GM18520 (cell line): ENCODE data around the gene SLC35E4.
"Not testable (repeated sequence)": the region's sequence is repeated elsewhere in the genome, so short reads cannot be mapped to it uniquely, and the experiment has no call there.

Source experiments
- ATAC-seq: cut with Tn5 transposase; IDR thresholded peaks from one replicate; pipeline ENCODE4 v1.9.1; 2021; ENCODE audit not compliant: unreplicated experiment

Gene SLC35E4, protein sequence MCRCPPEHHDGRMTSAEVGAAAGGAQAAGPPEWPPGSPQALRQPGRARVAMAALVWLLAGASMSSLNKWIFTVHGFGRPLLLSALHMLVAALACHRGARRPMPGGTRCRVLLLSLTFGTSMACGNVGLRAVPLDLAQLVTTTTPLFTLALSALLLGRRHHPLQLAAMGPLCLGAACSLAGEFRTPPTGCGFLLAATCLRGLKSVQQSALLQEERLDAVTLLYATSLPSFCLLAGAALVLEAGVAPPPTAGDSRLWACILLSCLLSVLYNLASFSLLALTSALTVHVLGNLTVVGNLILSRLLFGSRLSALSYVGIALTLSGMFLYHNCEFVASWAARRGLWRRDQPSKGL

DNA sequence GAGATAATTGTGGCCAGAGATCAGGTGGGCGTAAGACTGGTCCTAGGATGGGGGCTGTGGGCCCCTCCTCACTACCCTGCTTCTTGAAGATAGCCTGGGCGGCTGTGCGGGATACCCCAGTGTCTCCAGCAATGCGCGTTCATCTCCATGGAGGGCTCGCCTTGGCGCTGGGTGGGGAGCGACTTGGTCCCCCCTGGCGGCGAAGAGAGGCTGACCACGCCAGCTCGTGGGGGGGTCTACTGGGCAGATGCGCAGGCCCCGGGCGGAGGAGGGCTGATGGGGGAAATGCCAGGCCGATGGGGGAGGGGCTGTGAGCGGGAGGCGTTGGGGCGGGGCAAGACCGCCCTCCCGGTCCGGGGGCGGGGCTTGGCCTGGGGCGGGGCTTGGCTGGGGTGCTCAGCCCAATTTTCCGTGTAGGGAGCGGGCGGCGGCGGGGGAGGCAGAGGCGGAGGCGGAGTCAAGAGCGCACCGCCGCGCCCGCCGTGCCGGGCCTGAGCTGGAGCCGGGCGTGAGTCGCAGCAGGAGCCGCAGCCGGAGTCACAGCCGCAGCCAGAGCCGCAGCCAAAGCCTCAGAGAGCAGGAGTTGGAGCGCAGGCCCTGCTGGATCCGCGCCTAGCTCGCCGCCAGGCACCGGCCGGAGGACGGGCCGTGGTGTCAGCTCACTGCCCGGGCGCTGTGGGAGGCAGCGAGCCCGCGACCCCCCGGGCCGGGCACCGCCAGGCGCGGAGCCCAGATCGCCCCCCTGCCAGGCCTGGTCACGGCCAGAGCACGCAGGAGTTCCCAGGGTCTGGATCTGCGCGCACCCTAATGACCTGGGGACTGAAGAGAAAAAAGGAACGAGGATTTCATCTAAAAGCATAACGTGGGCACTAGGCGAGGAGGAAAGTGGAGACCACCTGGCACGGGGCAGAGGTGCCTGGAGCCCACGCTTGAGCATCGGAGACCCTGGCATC is at the start of gene SLC35E4:
TSS of gene SLC35E4 (plus strand) at position 509 of the 953 bp plus-strand sequence. CDS start 670 bp downstream, outside the sequence.
- peak; percentile 43 for ATAC-seq

DNA sequence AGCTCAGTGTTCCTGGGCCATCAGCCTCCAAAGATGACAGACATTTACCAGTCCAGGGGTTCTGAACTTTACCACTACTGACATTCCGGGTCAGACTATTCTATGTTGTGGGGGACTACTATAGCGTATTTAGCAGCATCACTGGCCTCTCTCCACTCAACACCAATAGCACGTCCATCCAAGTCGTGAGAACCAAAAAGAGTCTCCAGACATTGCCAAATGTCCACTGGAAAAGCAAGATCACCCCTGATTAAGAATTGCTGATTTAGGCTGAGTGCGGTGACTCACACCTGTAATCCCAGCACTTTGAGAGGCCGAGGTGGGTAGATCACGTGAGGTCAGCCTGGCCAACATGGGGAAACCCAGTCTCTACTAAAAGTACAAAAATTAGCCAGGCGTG is 49.2 kb upstream of the SLC35E4 start:
- ATAC-seq = no peak

DNA sequence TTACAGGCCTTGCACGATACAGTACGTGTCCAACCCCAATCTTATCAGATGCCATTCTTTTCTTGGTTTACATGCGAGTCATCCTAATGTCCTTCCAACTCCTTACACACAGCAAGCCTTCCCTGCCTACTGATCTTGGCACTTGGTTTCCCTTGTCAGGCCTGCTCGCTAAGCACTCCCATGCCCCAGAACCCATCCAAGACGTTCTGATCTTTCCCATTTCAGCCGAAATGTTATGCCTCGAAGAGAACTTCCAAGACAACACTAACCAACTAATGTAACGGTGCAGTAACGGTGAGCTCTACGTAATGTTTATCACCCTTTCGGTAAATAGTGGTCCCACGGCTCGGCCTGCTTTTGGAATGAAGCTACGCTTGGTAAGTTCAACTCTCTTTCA is 44.4 kb upstream of the SLC35E4 start:
- ATAC-seq = peak; percentile 6

DNA sequence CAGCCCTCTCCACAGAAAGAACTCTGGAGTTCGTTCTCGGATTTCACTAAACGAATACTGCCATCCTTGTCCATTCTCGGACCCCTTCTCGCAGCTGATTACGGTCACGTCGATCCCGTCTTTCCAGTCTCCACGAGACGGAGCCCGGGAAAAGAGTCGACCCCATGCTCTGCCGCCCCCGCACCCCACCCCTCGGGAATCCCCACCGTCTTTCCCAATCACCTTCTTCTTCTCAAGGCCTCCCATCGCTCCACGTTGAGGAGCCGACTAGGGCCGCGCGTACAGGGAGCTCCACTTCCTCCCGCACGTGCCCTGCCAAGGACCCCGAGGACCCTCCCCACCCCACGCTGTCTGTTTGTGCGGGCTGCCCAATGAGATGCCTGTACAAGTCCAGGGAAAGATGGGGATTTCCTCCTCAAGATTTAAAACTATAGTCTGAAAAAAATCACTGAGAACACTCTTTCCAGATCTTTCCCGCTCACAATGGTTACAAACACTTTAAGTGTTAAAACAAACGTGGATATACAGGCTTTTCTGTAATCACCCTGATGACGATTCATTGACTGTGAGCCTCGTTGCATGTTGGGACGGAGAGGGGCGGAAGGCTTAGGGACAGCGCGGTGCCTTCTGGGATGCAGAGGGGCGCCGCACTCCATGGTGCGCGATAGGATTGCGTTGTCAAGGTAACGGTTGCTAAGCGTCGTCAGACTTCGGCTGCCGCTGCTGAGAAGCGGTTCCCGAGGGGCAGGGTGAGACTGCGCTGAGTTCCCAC is 43.8 kb upstream of the SLC35E4 start, which contains the start of gene PES1:
TSS of gene PES1 (minus strand) at position 323 of the 772 bp plus-strand sequence. CDS start at position 246, 77 bp downstream.
- peak; percentile 90 for ATAC-seq

DNA sequence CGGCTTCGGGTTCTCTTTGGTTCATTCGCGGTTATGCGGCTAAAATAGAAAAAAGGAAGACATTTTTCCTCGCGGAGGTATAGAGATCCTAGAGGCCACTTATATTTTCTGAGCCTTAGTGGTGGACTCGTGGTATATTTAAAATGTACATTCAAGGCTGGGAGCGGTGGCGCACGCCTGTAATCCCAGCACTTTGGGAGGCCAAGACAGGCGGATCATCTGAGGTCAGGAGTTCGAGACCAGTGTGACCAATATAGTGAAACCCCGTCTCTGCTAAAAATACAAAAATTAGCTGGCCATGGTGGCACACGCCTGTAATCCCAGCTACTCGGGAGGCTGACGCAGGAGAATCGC is 43.2 kb upstream of the SLC35E4 start:
- not testable (repeated sequence) for ATAC-seq

DNA sequence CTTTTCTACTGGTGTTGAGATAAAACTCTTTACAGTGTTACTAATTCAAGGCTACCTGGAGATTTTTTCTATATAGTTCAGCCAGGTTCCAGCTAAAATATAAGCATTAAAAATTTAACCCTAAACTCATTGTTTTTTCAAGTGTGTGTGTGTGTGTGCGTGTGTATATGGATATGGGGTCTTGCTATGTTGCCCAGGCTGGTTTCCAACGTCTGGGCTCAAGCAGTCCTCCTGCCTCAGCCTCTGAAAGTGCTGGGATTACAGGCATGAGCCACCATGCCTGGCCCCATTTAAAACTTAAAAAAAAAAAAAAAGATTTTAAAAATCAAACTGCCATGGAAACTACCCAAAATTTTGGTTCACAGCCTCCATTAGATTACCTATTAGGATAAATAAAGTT is 39.4 kb upstream of the SLC35E4 start:
- no peak for ATAC-seq

DNA sequence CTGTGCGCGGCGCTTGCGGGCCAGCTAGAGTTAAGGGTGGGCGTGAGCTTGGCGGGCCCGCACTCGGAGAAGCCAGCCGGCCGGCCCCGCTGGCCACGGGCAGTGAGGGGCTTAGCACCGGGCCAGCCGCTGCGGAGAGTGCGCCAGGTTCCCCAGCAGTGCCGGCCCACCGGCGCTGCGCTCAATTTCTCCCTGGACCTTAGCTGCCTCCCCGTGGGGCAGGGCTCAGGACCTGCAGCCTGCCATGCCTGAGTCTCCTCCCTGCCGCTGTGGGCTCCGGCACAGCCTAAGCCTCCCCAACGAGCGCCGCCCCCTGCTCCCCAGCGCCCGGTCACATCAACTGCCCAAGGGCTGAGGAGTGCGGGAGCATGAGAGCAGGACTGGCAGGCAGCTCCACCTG is 38.7 kb upstream of the SLC35E4 start:
- no peak for ATAC-seq

DNA sequence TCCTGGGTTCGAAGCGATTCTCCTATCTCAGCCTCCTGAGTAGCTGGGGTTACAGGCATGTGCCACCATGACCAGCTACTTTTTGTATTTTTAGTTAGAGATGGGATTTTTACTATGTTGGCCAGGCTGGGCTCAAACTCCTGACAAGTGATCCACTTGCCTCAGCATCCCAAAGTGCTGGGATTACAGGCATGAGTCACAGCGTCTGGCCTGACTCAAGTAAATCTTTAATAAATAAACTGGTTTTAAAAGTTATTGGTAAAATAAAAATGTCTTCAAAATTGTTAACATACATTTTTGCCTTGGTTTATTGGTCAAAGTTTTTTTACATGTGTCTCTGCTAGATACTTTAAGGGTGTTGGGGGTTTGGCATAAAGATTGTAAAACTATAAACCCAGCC is 36.6 kb upstream of the SLC35E4 start:
- ATAC-seq = no peak

DNA sequence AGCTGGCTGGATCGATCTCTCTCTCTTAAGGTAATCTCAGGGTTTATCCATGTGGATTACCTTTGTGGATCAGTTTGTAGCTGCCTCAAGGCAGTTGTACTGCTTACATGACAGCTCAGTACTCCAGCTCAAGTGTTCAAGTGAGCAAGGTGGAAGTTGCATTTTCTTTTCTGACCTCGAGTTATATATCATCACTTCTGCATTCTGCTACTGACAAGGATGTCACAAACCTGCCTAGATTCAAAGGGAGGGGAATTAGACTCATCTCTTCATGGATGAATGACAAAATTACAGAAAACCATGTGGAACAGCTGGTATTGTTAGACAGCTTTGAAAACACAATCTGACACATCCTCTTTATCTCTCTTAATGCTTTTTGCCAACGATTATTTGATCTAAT is 34.7 kb upstream of the SLC35E4 start:
- ATAC-seq = no peak

DNA sequence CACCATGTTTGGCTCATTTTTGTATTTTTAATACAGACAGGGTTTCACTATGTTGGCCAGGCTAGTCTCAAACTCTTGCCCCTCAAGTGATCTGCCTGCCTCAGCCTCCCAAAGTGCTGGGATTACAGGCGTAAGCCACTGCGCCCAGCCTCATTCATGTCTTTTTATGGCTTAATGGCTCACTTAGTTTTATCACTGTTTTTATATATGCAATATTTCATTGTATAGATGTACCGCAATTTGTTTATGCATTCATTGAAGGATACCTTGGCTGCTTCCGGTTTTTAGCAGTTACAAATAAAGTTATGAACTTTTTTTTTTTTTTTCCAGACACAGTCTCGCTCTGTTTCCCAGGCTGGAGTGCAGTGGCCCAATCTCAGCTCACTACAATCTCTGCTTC is 34.1 kb upstream of the SLC35E4 start:
- no peak for ATAC-seq

DNA sequence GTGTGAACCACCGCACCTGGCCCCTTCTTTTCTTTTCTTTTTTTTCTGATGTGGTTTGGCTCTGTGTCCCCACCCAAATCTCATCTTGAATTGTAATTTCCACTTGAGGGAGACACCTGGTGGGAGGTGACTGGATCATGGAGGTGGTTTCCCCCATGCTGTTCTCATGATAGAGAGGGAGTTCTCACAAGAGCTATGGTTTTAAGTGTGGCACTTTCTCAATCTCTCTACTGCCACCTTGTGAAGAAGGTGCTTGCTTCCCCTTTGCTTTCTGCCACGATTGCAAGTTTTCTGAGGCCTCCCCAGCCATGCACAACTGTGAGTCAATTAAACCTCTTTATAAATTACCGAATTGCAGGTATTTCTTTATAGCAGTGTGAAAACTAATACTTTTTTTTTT is 33.5 kb upstream of the SLC35E4 start:
- no peak for ATAC-seq

DNA sequence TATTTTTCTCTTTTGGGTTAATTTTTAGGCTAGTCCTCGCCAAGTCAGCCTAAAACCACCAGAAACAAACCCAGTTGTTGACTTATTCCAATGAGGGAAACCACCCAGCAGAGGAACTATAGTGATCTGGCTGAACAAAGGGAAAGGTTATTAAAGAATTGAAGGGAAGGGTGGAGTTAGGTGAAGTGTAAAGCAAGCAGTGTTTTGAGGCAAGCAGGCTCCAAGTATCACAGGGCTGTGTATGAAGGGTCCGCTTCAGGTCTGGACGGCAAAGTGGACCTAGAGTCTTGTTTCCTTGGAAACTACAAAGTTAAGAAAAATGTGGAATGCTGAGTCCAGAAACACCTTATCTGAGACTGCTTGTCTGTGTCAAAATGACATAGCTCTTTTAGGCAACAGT is 31.8 kb upstream of the SLC35E4 start:
- no peak for ATAC-seq

DNA sequence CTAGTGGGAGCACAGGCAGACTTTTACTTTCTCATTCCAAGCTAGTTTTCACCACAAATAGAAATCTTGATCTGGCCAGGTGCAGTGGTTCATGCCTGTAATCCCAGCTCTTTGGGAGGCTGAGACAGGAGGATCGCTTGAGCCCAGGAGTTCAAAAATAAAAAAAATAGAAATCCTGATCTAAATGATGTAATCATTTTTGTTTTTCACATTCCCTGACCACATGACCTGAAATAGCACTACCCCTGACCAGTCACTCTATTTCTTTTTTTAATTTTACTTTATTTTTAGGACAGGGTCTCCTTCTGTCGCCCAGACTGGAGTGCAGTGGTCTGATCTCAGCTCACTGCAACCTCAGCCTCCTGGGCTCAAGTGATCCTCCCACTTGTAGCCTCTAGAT is 30.9 kb upstream of the SLC35E4 start:
- ATAC-seq = no peak

DNA sequence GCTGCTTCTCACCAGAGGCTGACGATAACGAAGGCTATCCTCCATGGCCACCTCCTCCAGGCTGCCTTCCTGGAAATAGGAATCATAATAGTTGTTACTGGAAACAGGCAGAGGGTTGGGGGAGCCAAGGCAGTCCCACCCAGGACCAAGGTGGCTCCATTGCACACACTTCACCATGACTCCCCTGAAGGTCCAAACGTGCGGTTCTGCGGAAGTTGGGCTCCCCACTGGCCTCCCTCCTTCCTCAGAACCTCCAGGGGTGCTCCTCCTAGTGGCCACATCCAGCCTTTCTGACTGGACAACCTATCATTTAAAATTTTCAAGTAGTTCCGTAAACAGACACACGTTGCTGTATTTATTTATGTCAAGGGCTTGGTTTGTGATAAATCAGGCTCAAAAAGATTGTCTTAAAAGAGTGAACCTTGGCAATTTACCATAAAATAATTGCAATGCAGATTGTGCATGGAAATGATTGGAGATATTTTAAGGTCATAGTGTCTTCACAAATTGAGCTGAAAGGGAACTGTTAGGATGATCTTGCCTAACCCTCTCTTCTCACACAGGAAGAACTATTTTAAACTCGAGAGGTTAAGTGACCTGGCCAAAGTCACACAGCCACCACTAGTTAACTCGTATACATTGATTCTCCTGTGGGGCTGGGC is 30.0 kb upstream of the SLC35E4 start:
- ATAC-seq = no peak

DNA sequence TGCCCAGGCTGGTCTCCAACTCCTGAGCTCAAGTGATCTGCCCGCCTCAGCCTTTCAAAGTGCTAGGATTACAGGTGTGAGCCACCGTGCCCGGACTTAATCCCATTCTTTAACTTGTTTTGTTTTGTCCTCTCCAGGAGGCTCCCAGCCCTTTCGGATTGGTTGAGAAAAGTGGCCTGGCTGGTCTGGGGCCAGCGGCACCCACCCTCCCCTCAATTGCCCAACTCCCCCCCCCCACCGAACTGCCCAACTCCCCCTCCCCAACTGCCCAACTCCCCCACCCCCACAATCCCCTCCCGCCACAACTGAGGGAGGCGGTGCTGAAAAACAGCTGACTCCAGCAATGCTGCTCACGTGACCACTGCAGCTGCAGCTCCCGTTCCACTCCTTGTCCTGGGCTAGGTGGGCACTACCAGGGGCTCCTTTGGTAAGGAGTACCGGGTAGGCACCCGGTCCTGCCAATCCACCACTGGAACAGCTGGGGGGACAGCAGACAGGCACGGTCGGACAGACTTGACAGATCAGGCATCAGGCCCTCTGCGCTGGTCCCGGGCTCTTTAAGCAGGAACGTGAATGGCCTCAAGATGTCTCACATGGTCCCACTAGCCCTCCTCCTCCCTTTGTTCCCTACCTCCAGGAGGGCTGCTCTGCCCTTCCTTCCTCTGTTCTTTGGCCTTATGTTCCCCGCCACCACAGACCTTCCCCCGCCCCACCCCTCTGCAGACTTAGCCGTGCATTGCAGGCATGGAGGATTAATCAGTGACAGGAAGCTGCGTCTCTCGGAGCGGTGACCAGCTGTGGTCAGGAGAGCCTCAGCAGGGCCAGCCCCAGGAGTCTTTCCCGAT is 28.9 kb upstream of the SLC35E4 start, which contains the start of gene TCN2:
TSS of gene TCN2 (plus strand) at position 720 of the 845 bp plus-strand sequence. CDS start 158 bp downstream, outside the sequence.
- ATAC-seq = no peak

DNA sequence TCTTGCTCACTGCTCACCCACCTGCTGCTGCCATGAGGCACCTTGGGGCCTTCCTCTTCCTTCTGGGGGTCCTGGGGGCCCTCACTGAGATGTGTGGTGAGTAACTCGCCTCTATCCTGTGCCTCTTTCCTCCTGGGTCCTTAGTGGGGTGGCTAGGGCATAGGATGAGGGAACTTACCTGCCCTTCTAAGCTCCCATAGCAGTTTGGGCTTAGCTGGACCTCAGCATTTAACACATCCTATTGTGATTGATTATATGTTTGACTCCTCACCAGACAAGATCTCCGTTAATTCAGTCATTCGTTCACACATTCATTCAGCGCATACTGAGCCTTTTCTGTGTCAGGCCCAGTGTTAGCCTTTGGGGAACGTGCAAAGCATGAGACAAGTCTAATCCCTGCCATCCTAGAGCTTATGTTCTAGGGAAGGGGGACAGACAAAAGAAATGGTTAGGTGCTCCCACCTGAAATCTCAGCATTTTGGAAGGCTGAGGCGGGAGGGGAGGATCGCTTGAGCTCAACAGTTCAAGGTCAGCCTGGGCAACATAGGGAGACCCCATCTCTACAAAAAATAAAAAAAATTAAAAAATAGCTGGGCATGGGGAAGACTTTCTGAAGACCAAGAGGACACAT is 28.2 kb upstream of the SLC35E4 start:
- ATAC-seq = no peak

DNA sequence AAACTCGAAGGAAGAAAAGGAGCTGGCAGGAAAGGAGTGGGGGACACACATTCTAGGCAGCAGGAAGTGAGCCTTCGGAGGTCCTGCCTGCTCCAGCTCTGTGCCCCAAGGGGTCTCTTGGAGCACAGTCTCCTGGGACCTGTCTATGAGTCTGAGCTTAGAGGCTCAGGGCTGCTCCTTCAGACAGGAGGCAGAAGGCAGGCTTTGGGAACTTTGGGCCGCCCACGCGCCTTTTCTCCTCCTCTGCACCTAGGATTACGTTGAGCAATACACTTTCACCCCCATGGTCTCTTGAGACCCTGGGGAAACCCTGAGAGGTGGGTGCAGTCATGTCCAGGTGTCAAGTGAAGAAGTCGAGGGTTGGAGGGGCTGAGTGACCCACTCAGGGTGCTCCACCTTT is 27.6 kb upstream of the SLC35E4 start:
- no peak for ATAC-seq

DNA sequence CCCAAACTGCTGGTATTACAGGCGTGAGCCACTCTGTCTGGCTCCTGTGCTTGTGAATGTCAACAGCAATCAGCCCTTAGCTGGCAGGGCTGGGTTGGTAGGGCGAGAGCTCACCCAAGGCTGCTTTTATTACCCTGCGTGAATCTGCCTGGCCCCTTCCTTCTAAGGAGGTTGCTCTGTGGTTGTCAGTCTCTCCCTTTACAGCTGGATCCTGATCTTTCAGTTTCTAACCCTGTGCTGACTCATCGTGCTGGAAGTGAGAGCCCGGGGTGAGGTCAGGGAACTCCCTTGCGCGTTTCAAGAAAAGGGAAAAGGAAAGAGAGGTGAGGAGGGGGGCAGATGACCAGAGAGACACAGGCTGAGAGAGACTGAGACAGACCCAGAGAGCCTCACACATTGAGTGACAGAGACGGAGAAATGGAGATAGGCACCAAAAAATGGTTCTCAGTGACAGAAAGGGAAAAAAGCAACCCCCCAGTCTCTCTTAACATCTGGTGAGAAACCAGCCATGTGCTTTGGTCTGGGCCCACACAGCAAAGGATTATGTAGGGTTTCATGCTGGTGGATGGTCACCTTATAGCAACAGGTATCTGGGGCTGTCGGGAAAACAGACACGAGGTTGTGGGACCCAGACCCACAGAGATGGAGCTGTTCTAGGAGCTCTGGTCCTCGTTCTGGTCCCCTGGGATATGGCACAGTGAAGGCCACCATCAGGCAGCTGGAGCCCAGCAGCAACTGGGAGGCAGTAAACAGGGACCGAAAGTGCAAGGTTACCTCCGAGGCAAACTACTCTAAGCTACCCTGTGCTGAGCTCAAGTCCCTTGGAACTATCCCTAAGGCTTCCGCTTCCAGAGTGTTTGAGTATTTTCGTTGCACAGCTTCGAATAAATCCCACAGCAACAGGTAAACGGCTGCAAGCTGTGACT is 26.1 kb upstream of the SLC35E4 start:
- ATAC-seq = no peak
